ENCODE data around the gene PPIE. TPM values are rescaled to one million over a fixed set of nuclear protein-coding genes. Genes with fewer than 3 reads are reported as not detected.

PPIE gene
- total and polyA plus RNA-seq, 10 donors: 32.1 to 53.2 (median 41.1) TPM

GRCh38 chr1:39732730-39733129 lies 6.0 kb upstream of the PPIE start:
- no peaks in the 10 kb centered on the region for H3K36me3 ChIP-seq
- DNase-seq: no peak

GRCh38 chr1:39733161-39733560 lies 5.5 kb upstream of the PPIE start:
- no peak for TF ChIP-seq CTCF (IDR thresholded peaks at IDR 0.05 in 8 of 11, conservative IDR thresholded peaks at IDR 0.05 in 3 of 11)
- TF ChIP-seq POLR2AphosphoS5 (IDR thresholded peaks at IDR 0.05): no peak
- TF ChIP-seq POLR2A (IDR thresholded peaks at IDR 0.05): no peak
- peaks cover 0 to 12% (median 2%) of the 10 kb centered on the region in 6 donors for H3K4me1 ChIP-seq
- no peak for DNase-seq
- intact Hi-C loops (cut with DNase I; ENCODE audit: low total_unique reads): no loop called here
- no peak overlapping the region for H3K4me3 ChIP-seq
- no peak overlapping the region for H3K27ac ChIP-seq
- 71 to 82% (median 75%) methylated on average over 7 of the region's 7 CpGs for WGBS, 5 donors
- peaks cover 0 to 76% (median 37%) of the 10 kb centered on the region in 7 donors for H3K27me3 ChIP-seq (replicated peaks in 1 of 7)
- no peaks in the 10 kb centered on the region for H3K9me3 ChIP-seq
- no peaks in the 10 kb centered on the region for H3K36me3 ChIP-seq

More at GRCh38 chr1:39732730-39733129, 6.0 kb upstream of the PPIE start:
- H3K9me3 ChIP-seq: no peaks in the 10 kb centered on the region
- H3K27ac ChIP-seq: no peak overlapping the region
- no peak overlapping the region for H3K4me3 ChIP-seq
- 49 to 70% (median 60%) methylated on average over 3 of the region's 3 CpGs for WGBS, 5 donors
- H3K27me3 ChIP-seq (replicated peaks in 1 of 7): peaks cover 0 to 80% (median 42%) of the 10 kb centered on the region in 7 donors
- TF ChIP-seq CTCF (IDR thresholded peaks at IDR 0.05 in 8 of 11, conservative IDR thresholded peaks at IDR 0.05 in 3 of 11): no peak
- TF ChIP-seq POLR2A (IDR thresholded peaks at IDR 0.05): no peak
- no peak for TF ChIP-seq POLR2AphosphoS5 (IDR thresholded peaks at IDR 0.05)
- H3K4me1 ChIP-seq: peaks cover 0 to 8% (median 0%) of the 10 kb centered on the region in 6 donors
- intact Hi-C loops (cut with DNase I; ENCODE audit: low total_unique reads): no loop called here

GRCh38 chr1:39735731-39736130 lies 3.0 kb upstream of the PPIE start:
- Histone ChIP-seq H3K4me1 (peaks cover 6 to 35% (median 23%) of the 10 kb centered on the region in 6 donors), H3K9me3 (no peaks in the 10 kb centered on the region), H3K27ac (no peak overlapping the region), H3K36me3 (peaks cover 0 to 9% (median 3%) of the 10 kb centered on the region in 6 donors), H3K27me3 (replicated peaks in 1 of 7) (peaks cover 0 to 54% (median 16%) of the 10 kb centered on the region in 7 donors), H3K4me3 (no peak overlapping the region)
- WGBS, 5 donors: 61 to 73% (median 69%) methylated on average over 3 of the region's 3 CpGs
- DNase-seq: no peak
- intact Hi-C loops (cut with DNase I; ENCODE audit: low total_unique reads): no loop called here
- TF ChIP-seq POLR2A (IDR thresholded peaks at IDR 0.05) (no peak), POLR2AphosphoS5 (IDR thresholded peaks at IDR 0.05) (no peak), CTCF (IDR thresholded peaks at IDR 0.05 in 8 of 11, conservative IDR thresholded peaks at IDR 0.05 in 3 of 11) (no peak)

- Histone ChIP-seq H3K4me1 (peaks cover 6 to 47% (median 25%) of the 10 kb centered on the region in 6 donors), H3K27me3 (replicated peaks in 1 of 7) (peaks cover 0 to 40% (median 12%) of the 10 kb centered on the region in 7 donors), H3K36me3 (peaks cover 0 to 29% (median 18%) of the 10 kb centered on the region in 6 donors), H3K4me3 (peak overlapping the region in 1 of 8 donors; percentile 95), H3K9me3 (no peaks in the 10 kb centered on the region), H3K27ac (peak overlapping the region in 3 of 8 donors; percentile 21 to 84 (median 83))
- no peak for DNase-seq
- TF ChIP-seq CTCF (IDR thresholded peaks at IDR 0.05 in 8 of 11, conservative IDR thresholded peaks at IDR 0.05 in 3 of 11): no peak
- no peak for TF ChIP-seq POLR2A (IDR thresholded peaks at IDR 0.05)
- intact Hi-C loops (cut with DNase I; ENCODE audit: low total_unique reads): no loop called here
- 81 to 90% (median 85%) methylated on average over 9 of the region's 9 CpGs for WGBS, 5 donors
Observed at GRCh38 chr1:39737546-39738169, 1.0 kb upstream of the PPIE start.

Data from spleen (tissue), 11 donors.